NB4 (cell line): Measurements from ENCODE around the gene PIK3C2A.

ENCODE experiments used
- DNase-seq: peaks from one replicate; pipeline ENCODE4 v3.0.0; 2010; ENCODE audit warnings: low read depth
- H3K4me3 ChIP-seq: one replicate; pipeline ENCODE4 v1.5.1; 2011; ENCODE audit warnings: mild to moderate bottlenecking, low read depth, low read length, moderate library complexity
- CTCF ChIP-seq: IDR thresholded peaks from one replicate; pipeline ENCODE4 v1.5.1; 2012; ENCODE audit warnings: low read depth, low read length
- MAX ChIP-seq: IDR thresholded peaks from 2 replicates; pipeline ENCODE4 v1.6.1; 2011; ENCODE audit warnings: low read depth, low read length
- MYC ChIP-seq: IDR thresholded peaks from 2 replicates; pipeline ENCODE4 v1.6.1; 2011; ENCODE audit warnings: low read depth, low read length
- POLR2A ChIP-seq: IDR thresholded peaks from 2 replicates; pipeline ENCODE4 v1.6.1; 2011; ENCODE audit warnings: mild to moderate bottlenecking; ENCODE audit not compliant: insufficient read length; ENCODE audit errors: extremely low read depth

The PIK3C2A gene

GRCh38 chr11:17183836-17184235 is 23.9 kb downstream of the PIK3C2A start:
- DNase-seq: no peak
- TF ChIP-seq MYC (no peak), POLR2A (no peak), CTCF (no peak), MAX (no peak)
- no peak overlapping the region for H3K4me3 ChIP-seq

DNA sequence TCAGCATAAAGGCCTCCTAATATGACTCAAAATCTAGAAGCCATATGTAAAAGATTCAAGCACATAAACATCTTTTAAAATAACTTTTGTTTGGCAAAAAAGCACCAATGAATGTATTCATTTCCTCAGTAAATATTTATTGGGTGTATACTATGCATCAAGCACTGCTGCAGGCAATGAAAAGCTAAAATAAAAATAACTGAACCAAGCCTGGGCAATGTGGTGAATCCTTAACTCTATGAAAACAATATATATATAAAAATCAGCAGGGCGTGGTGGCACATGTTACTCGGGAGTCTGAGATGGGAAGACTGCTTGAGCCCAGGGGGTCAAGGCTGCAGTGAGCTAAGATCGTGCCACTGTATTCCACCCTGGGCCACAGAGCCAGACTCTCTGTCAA is 27.8 kb downstream of the PIK3C2A start:
- TF ChIP-seq MYC (no peak), MAX (no peak), CTCF (no peak), POLR2A (no peak)
- no peak overlapping the region for H3K4me3 ChIP-seq
- no peak for DNase-seq

DNA sequence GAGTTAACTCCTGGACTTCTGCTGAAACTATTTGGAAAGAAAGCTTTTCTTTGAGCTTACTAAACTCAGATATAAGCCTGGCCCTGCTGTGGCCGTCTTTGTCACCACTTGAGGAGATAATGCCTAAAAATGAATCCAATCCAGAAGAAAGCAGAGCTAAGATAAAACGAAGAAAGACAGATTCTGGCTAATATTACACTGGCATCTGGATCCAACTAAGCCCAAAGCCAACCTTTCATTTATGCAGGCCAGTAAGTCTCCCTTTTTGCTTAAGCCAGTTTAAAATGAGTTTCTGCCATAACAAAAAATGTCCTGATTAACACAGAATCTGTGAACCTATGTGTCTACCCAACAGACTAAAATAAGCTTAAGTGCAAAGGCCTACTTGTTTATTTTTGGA is 34.5 kb downstream of the PIK3C2A start:
- no peak overlapping the region for H3K4me3 ChIP-seq
- no peak for TF ChIP-seq CTCF
- no peak for TF ChIP-seq MYC
- TF ChIP-seq MAX: no peak
- no peak for TF ChIP-seq POLR2A
- no peak for DNase-seq

DNA sequence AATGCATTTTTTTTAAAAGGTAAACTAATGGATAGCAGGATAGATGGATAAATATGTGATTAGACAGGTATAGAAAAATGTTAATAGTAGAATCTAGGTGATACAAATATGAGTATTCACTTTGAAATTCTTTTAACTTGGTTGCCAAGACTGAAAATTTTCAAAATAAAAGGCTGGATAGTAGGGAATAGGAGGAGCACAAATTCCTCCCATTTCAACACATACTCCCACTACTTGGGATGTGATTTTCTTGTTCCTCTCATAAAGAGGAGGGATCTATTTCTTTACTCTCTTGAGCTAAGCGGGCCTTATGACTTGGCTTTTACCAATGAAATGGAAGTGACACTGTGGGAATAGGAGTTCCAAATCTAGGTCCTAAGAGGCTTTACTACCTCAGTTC is 35.9 kb downstream of the PIK3C2A start:
- no peak for TF ChIP-seq POLR2A
- TF ChIP-seq MYC: no peak
- TF ChIP-seq CTCF: no peak
- TF ChIP-seq MAX: no peak
- H3K4me3 ChIP-seq: no peak overlapping the region
- DNase-seq: no peak

DNA sequence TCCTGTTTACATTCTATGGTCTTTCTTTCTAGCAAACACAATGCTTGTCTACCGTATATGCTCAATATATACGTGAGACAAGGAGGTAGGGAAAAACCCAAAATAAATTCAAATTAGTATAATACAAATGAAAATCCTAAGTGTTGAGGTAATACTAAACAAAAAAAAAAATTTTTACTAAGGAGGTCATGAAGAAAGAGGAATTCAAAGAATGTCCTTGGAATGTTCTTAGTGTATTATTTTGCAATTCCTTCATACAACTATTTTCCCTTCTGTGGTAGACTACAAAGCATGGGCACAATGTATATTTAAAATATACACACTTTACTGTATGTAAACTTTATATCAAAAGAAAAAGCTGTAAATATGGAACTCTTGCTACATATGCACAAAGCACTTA is 36.4 kb downstream of the PIK3C2A start:
- TF ChIP-seq POLR2A (no peak), MYC (no peak), MAX (no peak), CTCF (no peak)
- H3K4me3 ChIP-seq: no peak overlapping the region
- DNase-seq: no peak

GRCh38 chr11:17169876-17170275 is 37.9 kb downstream of the PIK3C2A start:
- DNase-seq: no peak
- H3K4me3 ChIP-seq: no peak overlapping the region
- TF ChIP-seq MYC (no peak), CTCF (no peak), POLR2A (no peak), MAX (no peak)
